ENCODE data around the gene GIMAP2. TPM values are rescaled to one million over a fixed set of nuclear protein-coding genes. Genes with fewer than 3 reads are reported as not detected.

GIMAP2 gene
- total RNA-seq, 1 experiment from 2014 or later, result not detected

DNA sequence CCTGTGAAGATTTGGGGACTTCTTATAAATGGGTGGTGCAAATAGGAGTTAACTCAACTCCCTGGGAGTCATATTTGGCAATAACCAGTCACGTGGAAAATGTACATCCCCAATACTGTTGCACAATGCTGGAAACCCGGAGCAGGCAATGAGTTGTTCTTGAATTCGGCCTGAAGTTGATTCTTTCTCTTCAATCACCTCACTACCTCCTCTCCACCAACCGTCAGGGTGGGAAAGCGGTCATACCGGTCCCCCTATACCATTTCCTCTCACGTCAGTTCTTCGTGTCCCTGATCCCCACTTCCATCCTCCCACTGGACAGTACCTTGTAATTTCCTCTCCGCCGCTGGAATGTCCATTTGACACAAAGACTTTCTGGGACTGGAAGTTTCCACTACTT, 54.5 kb downstream of the GIMAP2 start:
- intact Hi-C loops (cut with micrococcal nuclease), result no loop called here
- no peak for DNase-seq (ENCODE audit: low read depth, low spot score)

More for the DNA sequence above, 54.5 kb downstream of the GIMAP2 start:
- Histone ChIP-seq H3K4me1 (ENCODE audit: control insufficient read depth in 1 of 2, insufficient read depth in 2 of 2, low read length in 2 of 2) (peaks cover 0 to 10% of the 10 kb centered on the region in 2 experiments; a peak in 3 of 4 replicates), H3K27ac (ENCODE audit: low read depth, low read length) (no peak overlapping the region), H2AFZ (ENCODE audit: low read depth, low read length, poor library complexity, severe bottlenecking) (no peak overlapping the region), H3K4me2 (ENCODE audit: low read length) (no peak overlapping the region), H3K36me3 (ENCODE audit: control insufficient read depth in 1 of 2, insufficient read depth in 2 of 2, low read length in 2 of 2) (no peaks in the 10 kb centered on the region), H3K9ac (ENCODE audit: low read length) (no peak overlapping the region), H3K4me3 (replicated peaks in 1 of 2; ENCODE audit: low read depth in 1 of 2, low read length in 2 of 2) (no peak overlapping the region), H3K9me3 (ENCODE audit: control insufficient read depth in 1 of 2, insufficient read depth in 1 of 2, low read depth in 1 of 2, low read length in 2 of 2) (no peaks in the 10 kb centered on the region), H3K27me3 (ENCODE audit: insufficient read depth, low read length) (peaks cover 69% of the 10 kb centered on the region), H4K20me1 (ENCODE audit: insufficient read depth) (no peaks in the 10 kb centered on the region), H3K9me2 (ENCODE audit: insufficient read depth) (no peaks in the 10 kb centered on the region), H3K79me2 (ENCODE audit: insufficient read depth, low read length) (no peaks in the 10 kb centered on the region)
- ATAC-seq, result no peak
- no TSS peak for BruUV-seq (replicated peaks)
- ChIA-PET POLR2A (no interaction called here), RAD21 (ENCODE audit: low non-redundant PET in 1 of 2, low total read pairs in 2 of 2, uncharacterized antibody in 2 of 2, unreplicated experiment in 2 of 2) (no interaction called here), CTCF (no interaction called here)
- TF ChIP-seq SRF (IDR thresholded peaks at IDR 0.05; ENCODE audit: low read depth) (no peak), EGR1 (IDR thresholded peaks at IDR 0.05; ENCODE audit: low read depth) (no peak), RAD21 (IDR thresholded peaks at IDR 0.05; ENCODE audit: low read depth) (no peak), TCF7L2 (IDR thresholded peaks at IDR 0.05; ENCODE audit: borderline replicate concordance, extremely low read depth, insufficient read depth, insufficient read length) (no peak), SP1 (IDR thresholded peaks at IDR 0.05; ENCODE audit: low read depth) (no peak), ZFX (IDR thresholded peaks at IDR 0.05) (no peak), FOSL1 (IDR thresholded peaks at IDR 0.05; ENCODE audit: low read depth) (no peak), EZH2 (IDR thresholded peaks at IDR 0.05) (no peak), YY1 (IDR thresholded peaks at IDR 0.05; ENCODE audit: extremely low read depth, insufficient replicate concordance, low read depth, low read length) (no peak), POLR2A (IDR thresholded peaks at IDR 0.05; ENCODE audit: borderline replicate concordance, extremely low read depth, insufficient read depth, insufficient read length) (no peak)
- TF ChIP-seq, protein P1, sequence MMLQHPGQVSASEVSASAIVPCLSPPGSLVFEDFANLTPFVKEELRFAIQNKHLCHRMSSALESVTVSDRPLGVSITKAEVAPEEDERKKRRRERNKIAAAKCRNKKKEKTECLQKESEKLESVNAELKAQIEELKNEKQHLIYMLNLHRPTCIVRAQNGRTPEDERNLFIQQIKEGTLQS (IDR thresholded peaks at IDR 0.05), result no peak
- TF ChIP-seq, protein P2, sequence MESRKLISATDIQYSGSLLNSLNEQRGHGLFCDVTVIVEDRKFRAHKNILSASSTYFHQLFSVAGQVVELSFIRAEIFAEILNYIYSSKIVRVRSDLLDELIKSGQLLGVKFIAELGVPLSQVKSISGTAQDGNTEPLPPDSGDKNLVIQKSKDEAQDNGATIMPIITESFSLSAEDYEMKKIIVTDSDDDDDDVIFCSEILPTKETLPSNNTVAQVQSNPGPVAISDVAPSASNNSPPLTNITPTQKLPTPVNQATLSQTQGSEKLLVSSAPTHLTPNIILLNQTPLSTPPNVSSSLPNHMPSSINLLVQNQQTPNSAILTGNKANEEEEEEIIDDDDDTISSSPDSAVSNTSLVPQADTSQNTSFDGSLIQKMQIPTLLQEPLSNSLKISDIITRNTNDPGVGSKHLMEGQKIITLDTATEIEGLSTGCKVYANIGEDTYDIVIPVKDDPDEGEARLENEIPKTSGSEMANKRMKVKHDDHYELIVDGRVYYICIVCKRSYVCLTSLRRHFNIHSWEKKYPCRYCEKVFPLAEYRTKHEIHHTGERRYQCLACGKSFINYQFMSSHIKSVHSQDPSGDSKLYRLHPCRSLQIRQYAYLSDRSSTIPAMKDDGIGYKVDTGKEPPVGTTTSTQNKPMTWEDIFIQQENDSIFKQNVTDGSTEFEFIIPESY (IDR thresholded peaks at IDR 0.05; ENCODE audit: extremely low read depth, insufficient replicate concordance, low read length), result no peak
- TF ChIP-seq, protein P3, sequence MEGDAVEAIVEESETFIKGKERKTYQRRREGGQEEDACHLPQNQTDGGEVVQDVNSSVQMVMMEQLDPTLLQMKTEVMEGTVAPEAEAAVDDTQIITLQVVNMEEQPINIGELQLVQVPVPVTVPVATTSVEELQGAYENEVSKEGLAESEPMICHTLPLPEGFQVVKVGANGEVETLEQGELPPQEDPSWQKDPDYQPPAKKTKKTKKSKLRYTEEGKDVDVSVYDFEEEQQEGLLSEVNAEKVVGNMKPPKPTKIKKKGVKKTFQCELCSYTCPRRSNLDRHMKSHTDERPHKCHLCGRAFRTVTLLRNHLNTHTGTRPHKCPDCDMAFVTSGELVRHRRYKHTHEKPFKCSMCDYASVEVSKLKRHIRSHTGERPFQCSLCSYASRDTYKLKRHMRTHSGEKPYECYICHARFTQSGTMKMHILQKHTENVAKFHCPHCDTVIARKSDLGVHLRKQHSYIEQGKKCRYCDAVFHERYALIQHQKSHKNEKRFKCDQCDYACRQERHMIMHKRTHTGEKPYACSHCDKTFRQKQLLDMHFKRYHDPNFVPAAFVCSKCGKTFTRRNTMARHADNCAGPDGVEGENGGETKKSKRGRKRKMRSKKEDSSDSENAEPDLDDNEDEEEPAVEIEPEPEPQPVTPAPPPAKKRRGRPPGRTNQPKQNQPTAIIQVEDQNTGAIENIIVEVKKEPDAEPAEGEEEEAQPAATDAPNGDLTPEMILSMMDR (IDR thresholded peaks at IDR 0.05 in 2 of 3, conservative IDR thresholded peaks at IDR 0.05 in 1 of 3; ENCODE audit: borderline replicate concordance in 1 of 3, insufficient read depth in 1 of 3, low read depth in 2 of 3, low read length in 2 of 3), result no peak
